Measurements from ENCODE around the gene NDFIP1.

Gene NDFIP1

GRCh38 chr5:142119051-142119625 is 10.6 kb downstream of the NDFIP1 start:
- no peaks in the 10 kb centered on the region for H3K4me1 ChIP-seq (ENCODE audit: control insufficient read depth, insufficient read depth, low read length)
- no peaks in the 10 kb centered on the region for H3K36me3 ChIP-seq (ENCODE audit: control insufficient read depth, insufficient read depth, low read length)
- H3K4me3 ChIP-seq (ENCODE audit: low read length), result no peak overlapping the region
- no peaks in the 10 kb centered on the region for H3K9me3 ChIP-seq (ENCODE audit: control insufficient read depth, insufficient read depth, low read length)
- DNase-seq (ENCODE audit: low read depth, low spot score), result no peak
- no peaks in the 10 kb centered on the region for H3K27me3 ChIP-seq (ENCODE audit: control insufficient read depth, insufficient read depth, low read length)
- no peak overlapping the region for H3K27ac ChIP-seq (ENCODE audit: low read length)

GRCh38 chr5:142120247-142120935 is 11.8 kb downstream of the NDFIP1 start:
- H3K9me3 ChIP-seq (ENCODE audit: control insufficient read depth, insufficient read depth, low read length), result no peaks in the 10 kb centered on the region
- no CpG with 5 or more reads among the region's 3 CpGs for WGBS (ENCODE audit: insufficient coverage, insufficient read length)

GRCh38 chr5:142122121-142122520 is 13.5 kb downstream of the NDFIP1 start:
- Histone ChIP-seq H3K4me1 (ENCODE audit: control insufficient read depth, insufficient read depth, low read length) (no peaks in the 10 kb centered on the region), H3K4me3 (ENCODE audit: low read length) (no peak overlapping the region), H3K36me3 (ENCODE audit: control insufficient read depth, insufficient read depth, low read length) (no peaks in the 10 kb centered on the region), H3K27me3 (ENCODE audit: control insufficient read depth, insufficient read depth, low read length) (no peaks in the 10 kb centered on the region), H3K27ac (ENCODE audit: low read length) (no peak overlapping the region), H3K9me3 (ENCODE audit: control insufficient read depth, insufficient read depth, low read length) (no peaks in the 10 kb centered on the region)
- no peak for DNase-seq (ENCODE audit: low read depth, low spot score)
- no CpG with 5 or more reads among the region's 1 CpG for WGBS (ENCODE audit: insufficient coverage, insufficient read length)

More at GRCh38 chr5:142120247-142120935, 11.8 kb downstream of the NDFIP1 start:
- Histone ChIP-seq H3K4me1 (ENCODE audit: control insufficient read depth, insufficient read depth, low read length) (no peaks in the 10 kb centered on the region), H3K27me3 (ENCODE audit: control insufficient read depth, insufficient read depth, low read length) (no peaks in the 10 kb centered on the region), H3K27ac (ENCODE audit: low read length) (no peak overlapping the region), H3K4me3 (ENCODE audit: low read length) (no peak overlapping the region), H3K36me3 (ENCODE audit: control insufficient read depth, insufficient read depth, low read length) (no peaks in the 10 kb centered on the region)
- DNase-seq (ENCODE audit: low read depth, low spot score), result no peak

- Histone ChIP-seq H3K4me3 (ENCODE audit: low read length) (no peak overlapping the region), H3K9me3 (ENCODE audit: control insufficient read depth, insufficient read depth, low read length) (no peaks in the 10 kb centered on the region), H3K4me1 (ENCODE audit: control insufficient read depth, insufficient read depth, low read length) (no peaks in the 10 kb centered on the region), H3K36me3 (ENCODE audit: control insufficient read depth, insufficient read depth, low read length) (no peaks in the 10 kb centered on the region), H3K27me3 (ENCODE audit: control insufficient read depth, insufficient read depth, low read length) (no peaks in the 10 kb centered on the region), H3K27ac (ENCODE audit: low read length) (no peak overlapping the region)
- WGBS (ENCODE audit: insufficient coverage, insufficient read length), result no CpG with 5 or more reads among the region's 3 CpGs
- no peak for DNase-seq (ENCODE audit: low read depth, low spot score)
Observed at GRCh38 chr5:142125378-142125777, 16.8 kb downstream of the NDFIP1 start.

- Histone ChIP-seq H3K36me3 (ENCODE audit: control insufficient read depth, insufficient read depth, low read length) (no peaks in the 10 kb centered on the region), H3K27ac (ENCODE audit: low read length) (no peak overlapping the region), H3K4me1 (ENCODE audit: control insufficient read depth, insufficient read depth, low read length) (no peaks in the 10 kb centered on the region), H3K9me3 (ENCODE audit: control insufficient read depth, insufficient read depth, low read length) (no peaks in the 10 kb centered on the region), H3K27me3 (ENCODE audit: control insufficient read depth, insufficient read depth, low read length) (no peaks in the 10 kb centered on the region), H3K4me3 (ENCODE audit: low read length) (no peak overlapping the region)
- DNase-seq (ENCODE audit: low read depth, low spot score), result no peak
Observed at GRCh38 chr5:142125963-142126362, 17.4 kb downstream of the NDFIP1 start.

- no peaks in the 10 kb centered on the region for H3K36me3 ChIP-seq (ENCODE audit: control insufficient read depth, insufficient read depth, low read length)
- WGBS (ENCODE audit: insufficient coverage, insufficient read length), result no CpG with 5 or more reads among the region's 3 CpGs
- H3K4me3 ChIP-seq (ENCODE audit: low read length), result no peak overlapping the region
- H3K4me1 ChIP-seq (ENCODE audit: control insufficient read depth, insufficient read depth, low read length), result no peaks in the 10 kb centered on the region
- DNase-seq (ENCODE audit: low read depth, low spot score), result no peak
- no peak overlapping the region for H3K27ac ChIP-seq (ENCODE audit: low read length)
- H3K27me3 ChIP-seq (ENCODE audit: control insufficient read depth, insufficient read depth, low read length), result no peaks in the 10 kb centered on the region
- H3K9me3 ChIP-seq (ENCODE audit: control insufficient read depth, insufficient read depth, low read length), result no peaks in the 10 kb centered on the region
Observed at GRCh38 chr5:142128675-142129208, 20.2 kb downstream of the NDFIP1 start.

GRCh38 chr5:142129446-142130066 is 21.0 kb downstream of the NDFIP1 start:
- Histone ChIP-seq H3K4me1 (ENCODE audit: control insufficient read depth, insufficient read depth, low read length) (no peaks in the 10 kb centered on the region), H3K27me3 (ENCODE audit: control insufficient read depth, insufficient read depth, low read length) (no peaks in the 10 kb centered on the region), H3K27ac (ENCODE audit: low read length) (no peak overlapping the region), H3K4me3 (ENCODE audit: low read length) (no peak overlapping the region), H3K9me3 (ENCODE audit: control insufficient read depth, insufficient read depth, low read length) (no peaks in the 10 kb centered on the region), H3K36me3 (ENCODE audit: control insufficient read depth, insufficient read depth, low read length) (no peaks in the 10 kb centered on the region)
- no peak for DNase-seq (ENCODE audit: low read depth, low spot score)
- WGBS (ENCODE audit: insufficient coverage, insufficient read length), result no CpG with 5 or more reads among the region's 11 CpGs

GRCh38 chr5:142131394-142131793 is 22.8 kb downstream of the NDFIP1 start:
- no peaks in the 10 kb centered on the region for H3K27me3 ChIP-seq (ENCODE audit: control insufficient read depth, insufficient read depth, low read length)
- no CpG with 5 or more reads among the region's 3 CpGs for WGBS (ENCODE audit: insufficient coverage, insufficient read length)
- DNase-seq (ENCODE audit: low read depth, low spot score), result no peak
- no peaks in the 10 kb centered on the region for H3K4me1 ChIP-seq (ENCODE audit: control insufficient read depth, insufficient read depth, low read length)
- H3K4me3 ChIP-seq (ENCODE audit: low read length), result no peak overlapping the region
- H3K36me3 ChIP-seq (ENCODE audit: control insufficient read depth, insufficient read depth, low read length), result no peaks in the 10 kb centered on the region
- no peaks in the 10 kb centered on the region for H3K9me3 ChIP-seq (ENCODE audit: control insufficient read depth, insufficient read depth, low read length)
- no peak overlapping the region for H3K27ac ChIP-seq (ENCODE audit: low read length)

- Histone ChIP-seq H3K4me1 (ENCODE audit: control insufficient read depth, insufficient read depth, low read length) (no peaks in the 10 kb centered on the region), H3K9me3 (ENCODE audit: control insufficient read depth, insufficient read depth, low read length) (no peaks in the 10 kb centered on the region), H3K27ac (ENCODE audit: low read length) (no peak overlapping the region), H3K27me3 (ENCODE audit: control insufficient read depth, insufficient read depth, low read length) (no peaks in the 10 kb centered on the region), H3K36me3 (ENCODE audit: control insufficient read depth, insufficient read depth, low read length) (no peaks in the 10 kb centered on the region), H3K4me3 (ENCODE audit: low read length) (no peak overlapping the region)
- no CpG with 5 or more reads among the region's 3 CpGs for WGBS (ENCODE audit: insufficient coverage, insufficient read length)
- DNase-seq (ENCODE audit: low read depth, low spot score), result no peak
Observed at GRCh38 chr5:142132916-142133315, 24.3 kb downstream of the NDFIP1 start.

- Histone ChIP-seq H3K4me3 (ENCODE audit: low read length) (no peak overlapping the region), H3K4me1 (ENCODE audit: control insufficient read depth, insufficient read depth, low read length) (no peaks in the 10 kb centered on the region), H3K9me3 (ENCODE audit: control insufficient read depth, insufficient read depth, low read length) (no peaks in the 10 kb centered on the region), H3K27ac (ENCODE audit: low read length) (no peak overlapping the region), H3K36me3 (ENCODE audit: control insufficient read depth, insufficient read depth, low read length) (no peaks in the 10 kb centered on the region), H3K27me3 (ENCODE audit: control insufficient read depth, insufficient read depth, low read length) (no peaks in the 10 kb centered on the region)
- WGBS (ENCODE audit: insufficient coverage, insufficient read length), result no CpG with 5 or more reads among the region's 3 CpGs
- DNase-seq (ENCODE audit: low read depth, low spot score), result no peak
Observed at GRCh38 chr5:142133330-142134206, 25.0 kb downstream of the NDFIP1 start.
